Measurements from ENCODE around the gene ZNF354B. TPM values are rescaled to one million over a fixed set of nuclear protein-coding genes. Genes with fewer than 3 reads are reported as not detected.

The ZNF354B gene
- total and polyA plus RNA-seq, 2 of the 8 experiments (the other 6 are each of a cell fraction or from before 2014, with no cell fraction given), result 5.0 to 10.8 TPM

DNA sequence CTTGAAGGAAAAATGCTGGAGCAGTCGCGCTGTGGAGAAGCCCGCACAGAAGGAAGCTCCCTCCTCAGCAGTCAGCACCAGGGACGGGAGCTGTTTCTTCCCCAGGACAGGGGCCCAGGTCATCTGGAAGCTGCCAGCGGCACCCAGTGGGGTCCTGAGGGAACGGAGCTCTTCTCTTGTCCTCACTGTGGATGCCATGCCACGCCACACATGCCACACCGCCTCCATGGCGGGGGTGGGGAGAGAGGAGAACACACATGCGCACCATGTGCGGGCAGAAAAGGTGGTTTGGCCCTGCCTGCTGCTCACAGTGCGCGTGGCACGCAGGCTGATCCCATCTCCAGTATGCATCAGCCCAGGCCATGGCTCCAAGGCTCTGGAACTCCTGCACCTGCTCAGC is 41.7 kb upstream of the ZNF354B start:
- H3K4ac ChIP-seq (replicated peaks; ENCODE audit: insufficient read length, low read depth, low read length), result no peak overlapping the region
- H3K4me2 ChIP-seq (ENCODE audit: insufficient read depth in 1 of 2, low read depth in 2 of 2, low read length in 2 of 2), result no peak overlapping the region
- no peak overlapping the region for H3K9ac ChIP-seq (replicated peaks in 1 of 4; ENCODE audit: extremely low read depth in 1 of 4, low read depth in 3 of 4, low read length in 3 of 4)
- H3K79me2 ChIP-seq (ENCODE audit: control insufficient read depth in 1 of 2, insufficient read depth in 2 of 2, low read length in 2 of 2), result no peaks in the 10 kb centered on the region
- H3K9me3 ChIP-seq (ENCODE audit: insufficient read depth in 2 of 2, low read depth in 1 of 2, low read length in 1 of 2), result peaks cover 7 to 28% of the 10 kb centered on the region in 2 experiments; a peak in 2 of 4 replicates
- ChIA-PET POLR2A (ENCODE audit: partially characterized antibody) (interaction anchor here (0.8 to 1.5 kb wide), 2 partner anchors 8 to 12 kb away, joined by 3 to 6 read pairs; no protein-coding TSS in a partner anchor), CTCF (ENCODE audit: partially characterized antibody) (interaction anchor here (1.2 to 1.3 kb wide), 2 partner anchors 10 to 13 kb away, joined by 3 to 4 read pairs; no protein-coding TSS in a partner anchor)
- H3K4me1 ChIP-seq (replicated peaks in 1 of 4; ENCODE audit: control insufficient read depth in 3 of 4, insufficient read depth in 4 of 4, low read length in 3 of 4), result no peaks in the 10 kb centered on the region
- no peak overlapping the region for H3K27ac ChIP-seq (ENCODE audit: low read depth, low read length)
- H2BK5ac ChIP-seq (ENCODE audit: low read depth, low read length), result no peak overlapping the region
- no peak overlapping the region for H2AFZ ChIP-seq (ENCODE audit: low read length)
- 90% methylated on average over 13 of the region's 14 CpGs; no CpG with 5 or more reads in 1 of the 2 experiments for WGBS, 2 experiments (ENCODE audit: extremely low coverage in 1 of 2, insufficient coverage in 1 of 2, insufficient read length in 1 of 2, insufficient replicate concordance in 2 of 2, low coverage in 1 of 2, low lambda C conversion rate in 2 of 2, missing lambda C conversion rate in 1 of 2)
- H3K79me1 ChIP-seq (ENCODE audit: low read depth, low read length), result no peaks in the 10 kb centered on the region
- no peak overlapping the region for H2AK5ac ChIP-seq (ENCODE audit: low read depth, low read length)
- DNase-seq (ENCODE audit: low read depth in 1 of 2, low spot score in 2 of 2) (no peak), FAIRE-seq (no peak)
- H2BK120ac ChIP-seq (replicated peaks; ENCODE audit: low read depth, low read length), result no peak overlapping the region
- no peak overlapping the region for H4K8ac ChIP-seq (ENCODE audit: extremely low read depth, insufficient read depth, low read length)
- no peak overlapping the region for H3K14ac ChIP-seq (ENCODE audit: insufficient read length)
- no peak overlapping the region for H3K23ac ChIP-seq (ENCODE audit: insufficient read length)
- H3K56ac ChIP-seq (replicated peaks; ENCODE audit: insufficient read length, low read depth, low read length), result no peak overlapping the region
- no peak overlapping the region for H3K18ac ChIP-seq (ENCODE audit: extremely low read depth, low read length)
- H3K4me3 ChIP-seq (ENCODE audit: extremely low read depth in 1 of 4, insufficient read depth in 2 of 4, low read depth in 3 of 4, low read length in 4 of 4), result no peak overlapping the region
- no peaks in the 10 kb centered on the region for H3K36me3 ChIP-seq (ENCODE audit: control insufficient read depth in 2 of 4, insufficient read depth in 4 of 4, low read length in 3 of 4)
- H2BK15ac ChIP-seq (ENCODE audit: low read length), result no peak overlapping the region
- H4K5ac ChIP-seq (ENCODE audit: insufficient read length, low read depth, low read length), result no peak overlapping the region
- no peak overlapping the region for H2BK12ac ChIP-seq (ENCODE audit: low read depth, low read length)
- H4K91ac ChIP-seq (replicated peaks; ENCODE audit: insufficient read length, low read length), result no peak overlapping the region
- H3K27me3 ChIP-seq (replicated peaks in 1 of 4; ENCODE audit: control insufficient read depth in 3 of 4, extremely low read depth in 1 of 4, insufficient read depth in 3 of 4, low read length in 3 of 4), result no peaks in the 10 kb centered on the region
- no peak overlapping the region for H2BK20ac ChIP-seq (ENCODE audit: low read length)
- H3K23me2 ChIP-seq (ENCODE audit: low read depth, low read length), result no peaks in the 10 kb centered on the region
- no peaks in the 10 kb centered on the region for H4K20me1 ChIP-seq (replicated peaks in 1 of 2; ENCODE audit: control insufficient read depth in 1 of 2, insufficient read depth in 2 of 2, low read length in 2 of 2)
- TF ChIP-seq YY1 (IDR thresholded peaks at IDR 0.05; ENCODE audit: low read depth, low read length) (no peak), SRF (IDR thresholded peaks at IDR 0.05; ENCODE audit: low read depth, low read length) (no peak), EP300 (IDR thresholded peaks at IDR 0.05; ENCODE audit: borderline replicate concordance in 1 of 2, low read depth in 2 of 2, low read length in 2 of 2) (no peak), CHD1 (IDR thresholded peaks at IDR 0.05; ENCODE audit: low read depth, low read length) (no peak), ZNF274 (IDR thresholded peaks at IDR 0.05; ENCODE audit: borderline replicate concordance, extremely low read depth, low read length) (no peak), KDM4A (IDR thresholded peaks at IDR 0.05; ENCODE audit: low read depth, low read length, severe bottlenecking) (no peak), POU5F1 (IDR thresholded peaks at IDR 0.05; ENCODE audit: low read depth, low read length) (no peak), ASH2L (IDR thresholded peaks at IDR 0.05; ENCODE audit: low read length) (no peak), CTBP2 (IDR thresholded peaks at IDR 0.05; ENCODE audit: borderline replicate concordance, insufficient read depth, insufficient read length, low read length) (no peak), JUND (IDR thresholded peaks at IDR 0.05; ENCODE audit: low read length) (no peak)
- TF ChIP-seq, protein P1, sequence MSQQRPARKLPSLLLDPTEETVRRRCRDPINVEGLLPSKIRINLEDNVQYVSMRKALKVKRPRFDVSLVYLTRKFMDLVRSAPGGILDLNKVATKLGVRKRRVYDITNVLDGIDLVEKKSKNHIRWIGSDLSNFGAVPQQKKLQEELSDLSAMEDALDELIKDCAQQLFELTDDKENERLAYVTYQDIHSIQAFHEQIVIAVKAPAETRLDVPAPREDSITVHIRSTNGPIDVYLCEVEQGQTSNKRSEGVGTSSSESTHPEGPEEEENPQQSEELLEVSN (IDR thresholded peaks at IDR 0.05), result no peak

Data from H1 (cell line).